Pancreas (tissue), 10 donors: Measurements from ENCODE around the gene EEF1A2. TPM values are rescaled to one million over a fixed set of nuclear protein-coding genes. Genes with fewer than 3 reads are reported as not detected.
"Not testable (repeated sequence)": the region's sequence is repeated elsewhere in the genome, so short reads cannot be mapped to it uniquely, and the experiment has no call there.

Experiments
- ATAC-seq, 4 donors: fragments of 200-7000 bp; cut with Tn5 transposase; one replicate each; pipeline versions ENCODE4 v1.8.0 to v1.9.1; 2020; ENCODE audit warnings: mild to moderate bottlenecking in 4 of 4, moderate library complexity in 4 of 4
- DNase-seq, 6 donors: peaks; one replicate each; pipeline ENCODE4 v3.0.0-alpha.2; 2020
- FAIRE-seq: peaks from 2 replicates; lab custom pipeline; 2012; peaks lifted over from hg19 to GRCh38; lab: Jason Lieb, UNC
- H3K27ac ChIP-seq, 4 donors: fragments of 200-600 bp; sonication (generic); 1 replicate in 3 of 4; 2 replicates in 1 of 4; pipeline versions ENCODE4 v1.5.0 to v1.8.0; 2020
- H3K27me3 ChIP-seq, 4 donors: fragments of 200-600 bp; one replicate each; pipeline ENCODE4 v1.8.0; 2021
- H3K36me3 ChIP-seq, 3 donors: fragments of 200-600 bp; sonication (generic) in 1 of 3; one replicate each; pipeline versions ENCODE4 v1.5.0 to v1.8.0; 2020 to 2021
- H3K4me1 ChIP-seq, 3 donors: fragments of 200-600 bp; one replicate each; pipeline ENCODE4 v1.8.0; 2021
- H3K4me3 ChIP-seq, 4 donors: fragments of 200-600 bp; sonication (generic) in 2 of 4; one replicate each; pipeline versions ENCODE4 v1.5.0 to v1.8.0; 2020 to 2021
- H3K9me3 ChIP-seq, 4 donors: fragments of 200-600 bp; one replicate each; pipeline ENCODE4 v1.8.0; 2021
- WGBS, 2 donors: extraction: QIAGEN DNeasy Blood & Tissue Kit; methylation state at CpG; one replicate each; pipeline ENCODE4 v1.1.7; 2013; 5-methylcytosine and 5-hydroxymethylcytosine counted together
- intact Hi-C, 3 donors: fragments of 100-400 bp; cut with DNase I; formaldehyde crosslinking; loops; one replicate each; pipeline versions ENCODE4 v1.11.1 to v1.14.2; 2022
- polyA plus RNA-seq, 2 donors: library from polyadenylated mRNA; stranded (reverse); fragments of 200-250 nt; gene quantifications; one replicate each; pipeline ENCODE4 v1.2.3, GENCODE V29; 2013
- total RNA-seq, 6 donors: library from RNA; stranded (reverse); fragmentation: NEBNext Ultra II Directional in 4 of 6; extraction: Animal tissue kit (Norgen Biotek cat#: 25700) in 4 of 6; gene quantifications; one replicate each; pipeline versions ENCODE4 v1.2.1 to v1.2.4, GENCODE V29; 2021 to 2023
- TF ChIP-seq, protein P1 (sequence below), 4 donors: fragments of 200-600 bp; sonication (generic) in 3 of 4; IDR thresholded peaks; one replicate each; pipeline versions ENCODE4 v1.5.0 to v1.8.0; 2021; ENCODE audit warnings: antibody characterized with exemption in 4 of 4
- donor health status: healthy with polysubstance abuse.
- donor health status: DM: no; HTN: no; CAD: no; lungs with moderate emphysema.
- donor health status: DM: no; HTN: no; CAD: no.
- donor health status: control.
- donor health status: control.
- donor health status: Bipolar disorder and iron deficiency.
- donor health status: DM: yes; HTN: yes; CAD: no.
- donor health status: DM: no; HTN: no; CAD: no.
- donor health status: DM: no; HTN: no; CAD: no.
- donor health status: DM: yes; HTN: yes; CAD: no.

Gene EEF1A2
- total and polyA plus RNA-seq, 8 donors, result 5.0 to 86.9 (median 19.7) TPM

DNA sequence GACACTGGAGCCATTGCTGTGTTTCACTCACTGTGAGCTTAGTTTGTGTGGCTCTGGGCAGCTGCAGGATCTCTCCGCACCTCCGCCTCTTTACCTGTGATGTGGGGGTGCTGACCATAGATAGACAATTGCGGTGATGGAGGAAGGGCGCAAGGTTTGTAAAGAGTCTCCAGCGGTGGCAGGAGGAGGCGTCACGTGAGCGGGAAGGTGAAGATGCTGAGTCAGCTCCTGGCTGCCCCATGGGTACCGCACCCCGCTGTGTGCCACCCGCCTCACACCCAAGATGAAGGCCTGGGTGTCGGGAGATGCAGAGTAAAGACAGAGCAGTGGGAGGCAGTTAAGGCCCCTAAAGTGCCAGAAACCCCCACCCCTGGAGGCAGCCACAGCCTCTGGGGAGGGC, 17.4 kb downstream of the EEF1A2 start:
- FAIRE-seq, result no peak
- peaks cover 0 to 2% (median 0%) of the 10 kb centered on the region in 4 donors for H3K27me3 ChIP-seq
- intact Hi-C loops, result no loop called here

DNA sequence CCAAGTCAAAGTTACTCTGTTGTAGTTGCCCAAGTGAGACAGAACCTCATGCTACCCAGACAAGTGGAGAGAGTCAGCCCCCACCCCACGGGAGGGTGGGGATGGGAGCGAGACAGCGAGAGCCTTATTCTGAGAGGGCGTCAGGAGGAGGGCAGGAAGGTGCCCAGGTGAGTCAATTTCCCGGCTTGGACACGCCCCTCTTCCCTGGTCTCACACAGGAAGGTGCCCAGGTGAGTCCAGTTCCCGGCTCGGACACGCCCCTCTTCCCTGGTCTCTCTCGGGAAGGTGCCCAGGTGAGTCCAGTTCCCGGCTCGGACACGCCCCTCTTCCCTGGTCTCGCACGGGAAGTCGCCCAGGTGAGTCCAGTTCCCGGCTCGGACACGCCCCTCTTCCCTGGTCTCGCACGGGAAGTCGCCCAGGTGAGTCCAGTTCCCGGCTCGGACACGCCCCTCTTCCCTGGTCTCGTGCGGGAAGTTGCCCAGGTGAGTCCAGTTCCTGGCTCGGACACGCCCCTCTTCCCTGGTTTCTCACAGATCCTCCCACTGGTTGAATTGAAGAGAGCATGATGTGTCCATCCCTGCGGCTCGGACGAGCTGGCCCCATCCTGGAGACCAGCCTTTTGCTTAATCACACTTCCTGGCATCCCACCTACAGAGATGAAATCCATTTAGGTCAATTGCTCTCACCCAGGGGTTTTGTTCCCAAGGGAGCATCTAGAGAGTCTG, 19.0 kb downstream of the EEF1A2 start:
- WGBS, 2 donors, result 19 to 24% methylated on average over 28 to 32 of the region's 32 CpGs
- ATAC-seq, H3K4me1 ChIP-seq, H3K27ac ChIP-seq, intact Hi-C loops, FAIRE-seq, H3K4me3 ChIP-seq, H3K36me3 ChIP-seq, H3K9me3 ChIP-seq, DNase-seq: not testable (repeated sequence)
- peaks cover 0 to 13% (median 0%) of the 10 kb centered on the region in 4 donors for H3K27me3 ChIP-seq

More for the DNA sequence above, 17.4 kb downstream of the EEF1A2 start:
- H3K4me1 ChIP-seq, result no peaks in the 10 kb centered on the region
- no peak for DNase-seq
- TF ChIP-seq, protein P1, sequence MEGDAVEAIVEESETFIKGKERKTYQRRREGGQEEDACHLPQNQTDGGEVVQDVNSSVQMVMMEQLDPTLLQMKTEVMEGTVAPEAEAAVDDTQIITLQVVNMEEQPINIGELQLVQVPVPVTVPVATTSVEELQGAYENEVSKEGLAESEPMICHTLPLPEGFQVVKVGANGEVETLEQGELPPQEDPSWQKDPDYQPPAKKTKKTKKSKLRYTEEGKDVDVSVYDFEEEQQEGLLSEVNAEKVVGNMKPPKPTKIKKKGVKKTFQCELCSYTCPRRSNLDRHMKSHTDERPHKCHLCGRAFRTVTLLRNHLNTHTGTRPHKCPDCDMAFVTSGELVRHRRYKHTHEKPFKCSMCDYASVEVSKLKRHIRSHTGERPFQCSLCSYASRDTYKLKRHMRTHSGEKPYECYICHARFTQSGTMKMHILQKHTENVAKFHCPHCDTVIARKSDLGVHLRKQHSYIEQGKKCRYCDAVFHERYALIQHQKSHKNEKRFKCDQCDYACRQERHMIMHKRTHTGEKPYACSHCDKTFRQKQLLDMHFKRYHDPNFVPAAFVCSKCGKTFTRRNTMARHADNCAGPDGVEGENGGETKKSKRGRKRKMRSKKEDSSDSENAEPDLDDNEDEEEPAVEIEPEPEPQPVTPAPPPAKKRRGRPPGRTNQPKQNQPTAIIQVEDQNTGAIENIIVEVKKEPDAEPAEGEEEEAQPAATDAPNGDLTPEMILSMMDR (IDR thresholded peaks at IDR 0.05), result no peak
- WGBS, 2 donors, result 50 to 64% methylated on average over 12 of the region's 12 CpGs
- no peaks in the 10 kb centered on the region for H3K9me3 ChIP-seq
- no peak for ATAC-seq
- H3K4me3 ChIP-seq, result no peak overlapping the region
- no peaks in the 10 kb centered on the region for H3K36me3 ChIP-seq
- H3K27ac ChIP-seq, result no peak overlapping the region

DNA sequence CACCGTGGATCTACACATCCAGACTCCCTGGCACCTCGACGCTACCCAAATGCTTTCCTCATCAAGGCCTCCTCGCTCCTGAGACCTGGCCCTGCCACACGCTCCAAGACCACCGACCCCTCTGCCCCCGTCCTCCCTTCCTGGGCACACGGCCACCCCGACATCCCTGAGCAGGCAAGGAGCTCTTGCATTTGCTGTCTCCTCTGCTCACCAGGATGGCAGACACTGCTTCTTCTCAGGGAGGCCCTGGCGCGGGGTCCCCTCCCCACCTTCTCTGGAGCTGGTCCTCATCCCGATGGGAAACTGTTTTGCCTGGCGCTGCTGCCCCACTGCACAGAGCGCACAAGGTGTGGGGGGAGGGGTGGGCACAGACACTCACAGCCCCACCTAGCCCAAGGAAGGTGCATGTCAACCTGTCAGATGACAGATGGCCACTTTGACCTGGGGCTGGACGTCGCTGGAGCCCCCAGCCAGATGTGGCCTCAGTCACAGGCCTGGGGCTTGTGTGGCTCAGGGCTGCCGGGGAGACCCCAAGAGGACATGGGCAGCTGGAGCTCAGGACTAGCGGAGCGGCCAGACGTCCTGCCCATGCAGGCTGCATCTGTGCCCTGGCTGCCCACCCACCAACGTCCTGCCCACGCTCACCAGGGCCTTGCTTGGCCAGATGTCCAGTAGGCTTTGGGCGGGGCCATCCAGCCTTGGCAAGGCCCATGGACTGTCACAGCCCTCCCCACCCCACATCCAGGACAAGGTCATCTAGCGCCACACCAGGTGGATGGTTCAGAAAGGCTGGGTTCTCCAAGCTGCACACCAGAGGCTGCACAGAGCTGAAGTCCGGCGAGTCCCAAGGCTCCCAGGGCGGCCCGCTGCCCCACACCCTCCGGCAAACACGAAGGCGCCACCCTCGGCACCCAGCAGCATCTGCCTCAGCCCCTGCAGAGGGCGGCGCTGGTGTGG, 20.3 kb downstream of the EEF1A2 start:
- WGBS, 2 donors, result 69 to 82% methylated on average over 34 of the region's 34 CpGs
- FAIRE-seq (no peak), ATAC-seq (no peak), DNase-seq (no peak)
- Histone ChIP-seq H3K9me3 (no peaks in the 10 kb centered on the region), H3K27me3 (peaks cover 0 to 16% (median 0%) of the 10 kb centered on the region in 4 donors), H3K27ac (no peak overlapping the region), H3K4me1 (no peaks in the 10 kb centered on the region), H3K36me3 (no peaks in the 10 kb centered on the region), H3K4me3 (no peak overlapping the region)
- intact Hi-C loops, result no loop called here
- TF ChIP-seq, protein P1 (IDR thresholded peaks at IDR 0.05), result no peak

DNA sequence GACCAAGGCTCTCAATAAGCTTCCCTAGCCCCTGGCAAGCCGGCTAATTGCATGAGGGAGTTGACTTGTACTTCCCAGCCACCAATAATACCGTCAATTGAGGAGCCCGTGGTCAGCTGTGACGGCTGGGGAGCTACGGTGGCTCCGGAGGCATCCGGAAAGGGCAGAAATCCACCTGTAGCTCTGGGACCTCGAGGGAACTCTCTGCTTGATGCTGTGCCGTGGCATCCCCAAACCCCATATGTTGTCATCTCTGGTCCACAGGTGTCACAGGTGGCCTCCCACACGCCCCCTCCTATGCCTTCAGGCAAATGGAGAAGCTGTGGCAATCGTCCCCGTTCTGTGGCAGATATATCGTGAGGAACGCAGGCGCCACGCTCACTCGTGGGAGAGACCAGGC, 20.9 kb downstream of the EEF1A2 start:
- no peaks in the 10 kb centered on the region for H3K36me3 ChIP-seq
- no peak overlapping the region for H3K27ac ChIP-seq
- FAIRE-seq (no peak), DNase-seq (no peak), ATAC-seq (no peak)
- TF ChIP-seq, protein P1 (IDR thresholded peaks at IDR 0.05), result no peak
- peaks cover 0 to 16% (median 0%) of the 10 kb centered on the region in 4 donors for H3K27me3 ChIP-seq
- H3K4me1 ChIP-seq, result no peaks in the 10 kb centered on the region
- H3K9me3 ChIP-seq, result no peaks in the 10 kb centered on the region
- 49 to 57% methylated on average over 17 of the region's 17 CpGs for WGBS, 2 donors
- intact Hi-C loops, result no loop called here
- no peak overlapping the region for H3K4me3 ChIP-seq

DNA sequence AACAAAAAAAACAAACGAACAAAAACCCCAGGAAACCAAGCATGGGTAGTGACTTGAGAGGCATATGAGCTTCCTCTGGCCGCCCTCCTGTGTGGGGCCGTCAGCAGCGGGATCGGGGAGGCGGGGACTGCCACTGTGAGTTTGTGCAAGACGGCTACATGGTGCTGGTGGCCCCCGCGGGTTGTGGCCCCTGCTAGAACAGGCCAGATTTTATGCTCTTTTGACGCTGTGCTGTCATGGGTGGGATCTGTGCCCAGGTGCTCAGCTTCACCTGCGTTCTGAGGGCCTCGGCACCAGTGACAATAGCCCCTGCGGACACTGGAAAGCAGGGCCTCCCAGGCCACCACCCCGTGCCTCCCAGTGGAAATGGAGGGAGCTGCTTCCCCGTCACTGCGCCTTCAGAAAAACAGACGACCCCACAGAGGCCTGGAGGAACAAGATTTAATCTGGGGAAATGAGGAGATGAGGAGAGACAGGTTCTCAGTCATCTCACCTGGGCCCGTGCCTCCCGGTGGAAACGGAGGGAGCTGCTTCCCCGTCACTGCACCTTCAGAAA, 21.7 kb downstream of the EEF1A2 start:
- no peak overlapping the region for H3K4me3 ChIP-seq
- no peak for DNase-seq
- FAIRE-seq, result no peak
- no peaks in the 10 kb centered on the region for H3K36me3 ChIP-seq
- H3K27ac ChIP-seq, result no peak overlapping the region
- TF ChIP-seq, protein P1 (IDR thresholded peaks at IDR 0.05), result no peak
- H3K9me3 ChIP-seq, result no peaks in the 10 kb centered on the region
- peaks cover 0 to 1% (median 0%) of the 10 kb centered on the region in 3 donors for H3K4me1 ChIP-seq
- WGBS, 2 donors, result 27 to 34% methylated on average over 21 of the region's 21 CpGs
- peaks cover 0 to 17% (median under 1%) of the 10 kb centered on the region in 4 donors for H3K27me3 ChIP-seq
- no peak for ATAC-seq
- intact Hi-C loops, result no loop called here
